Measurements from ENCODE around the gene DNAJB12.
"Not testable (repeated sequence)": the region's sequence is repeated elsewhere in the genome, so short reads cannot be mapped to it uniquely, and the experiment has no call there.

The DNAJB12 gene

DNA sequence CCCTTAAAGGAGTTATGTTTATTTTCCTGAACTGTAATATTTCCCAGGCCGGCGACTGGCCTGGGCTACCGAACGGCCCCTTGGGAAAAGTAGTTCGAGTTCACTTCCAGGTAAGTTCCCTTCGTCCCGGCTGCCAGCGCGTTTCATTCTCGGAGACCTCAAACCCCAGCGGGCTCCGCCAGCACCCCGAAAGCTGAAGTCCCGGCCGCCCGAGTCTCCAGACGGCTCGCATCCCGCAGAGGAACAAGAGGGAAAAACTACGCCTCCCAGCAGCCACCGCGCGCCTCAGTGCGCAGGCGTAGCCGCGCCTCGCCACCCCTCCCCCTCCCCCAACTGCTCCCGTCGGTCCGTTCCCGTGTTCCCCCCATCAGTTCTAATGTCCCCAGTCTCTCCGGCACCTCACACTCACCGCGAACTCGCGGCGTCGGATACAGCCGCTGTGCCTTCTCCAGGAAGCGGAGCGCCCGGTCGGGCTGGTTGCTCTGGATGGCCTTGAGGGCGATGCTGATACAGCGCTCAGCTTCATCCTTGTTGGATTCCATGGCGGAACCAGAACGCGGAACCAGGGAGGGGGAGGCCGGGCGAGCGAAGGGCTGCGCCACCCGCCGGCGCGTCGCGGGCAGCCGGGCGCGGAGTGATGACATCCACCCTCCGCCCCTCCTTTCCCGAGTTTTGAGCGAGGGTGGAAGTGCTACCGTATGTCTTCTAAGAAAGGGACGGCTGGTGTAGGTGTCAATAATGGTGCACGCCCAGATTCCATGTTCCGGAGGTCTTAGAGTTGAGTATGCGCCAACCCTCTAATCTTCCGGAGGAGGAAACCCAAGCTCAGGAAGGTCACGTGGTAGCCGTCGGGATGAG is at the start of gene DNAJB12:
Gene DNAJB12 (minus strand): TSS at position 564 of the 858 bp plus-strand sequence. CDS start 22 bp downstream, at position 542.
- DNase-seq (ENCODE audit: low read depth in 2 of 2): peak; percentile 78 to 83

DNA sequence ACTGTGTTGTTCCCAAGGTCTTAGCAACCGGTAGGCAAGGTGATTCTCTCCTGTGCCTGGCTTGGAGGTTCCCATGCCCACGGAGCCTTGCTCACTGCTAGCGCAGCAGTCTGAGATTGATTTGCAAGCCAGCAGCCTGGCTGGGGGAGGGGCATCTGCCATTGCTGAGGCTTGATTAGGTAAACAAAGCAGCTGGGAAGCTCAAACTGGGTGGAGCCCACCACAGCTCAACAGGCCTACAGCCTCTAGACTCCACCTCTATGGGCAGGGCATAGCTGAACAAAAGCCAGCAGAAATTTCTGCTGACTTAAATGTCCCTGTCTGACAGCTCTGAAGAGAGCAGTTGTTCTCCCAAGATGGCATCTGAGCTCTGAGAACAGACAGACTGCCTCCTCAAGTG is 40.9 kb upstream of the DNAJB12 start:
- DNase-seq (ENCODE audit: low read depth in 2 of 2): not testable (repeated sequence)

DNA sequence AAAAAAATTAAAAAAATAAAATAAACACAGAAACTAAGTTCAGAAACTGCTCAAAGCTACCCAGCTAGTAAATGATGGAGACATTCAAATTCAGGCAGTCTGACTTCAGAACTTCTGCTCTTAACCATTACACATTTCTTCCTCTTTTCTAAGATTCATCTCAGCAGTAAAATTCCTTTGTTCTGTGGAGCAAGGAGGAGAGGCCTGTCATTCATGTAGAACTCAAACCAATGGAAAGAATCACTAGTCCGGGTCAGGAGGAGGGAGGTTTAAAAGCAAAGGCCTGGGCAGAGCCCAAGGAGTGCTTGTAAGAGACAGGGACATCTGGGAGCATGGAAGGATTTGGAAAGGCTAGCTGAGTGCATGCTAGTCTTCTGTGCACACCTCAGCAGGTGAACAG is 37.9 kb upstream of the DNAJB12 start:
- no peak for DNase-seq (ENCODE audit: low read depth in 2 of 2)

DNA sequence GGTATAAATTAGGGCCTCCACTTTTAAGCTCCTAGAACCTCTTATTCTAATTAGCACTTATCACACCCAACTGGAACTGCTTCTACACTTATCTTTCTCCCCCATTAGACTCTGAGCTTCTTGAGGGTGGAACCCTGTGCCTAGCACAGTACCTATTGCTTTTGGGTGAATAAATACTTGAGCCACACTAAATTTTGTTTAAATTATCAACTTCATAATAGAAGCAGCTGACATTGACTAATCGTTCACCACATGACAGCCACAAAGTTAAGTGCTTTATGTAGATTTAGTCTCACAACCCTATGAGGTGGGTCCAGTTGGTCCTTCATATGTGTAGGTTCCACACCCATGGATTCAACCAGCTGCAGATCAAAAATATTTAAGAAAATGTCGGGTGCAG is 36.0 kb upstream of the DNAJB12 start:
- DNase-seq (ENCODE audit: low read depth in 2 of 2): no peak

DNA sequence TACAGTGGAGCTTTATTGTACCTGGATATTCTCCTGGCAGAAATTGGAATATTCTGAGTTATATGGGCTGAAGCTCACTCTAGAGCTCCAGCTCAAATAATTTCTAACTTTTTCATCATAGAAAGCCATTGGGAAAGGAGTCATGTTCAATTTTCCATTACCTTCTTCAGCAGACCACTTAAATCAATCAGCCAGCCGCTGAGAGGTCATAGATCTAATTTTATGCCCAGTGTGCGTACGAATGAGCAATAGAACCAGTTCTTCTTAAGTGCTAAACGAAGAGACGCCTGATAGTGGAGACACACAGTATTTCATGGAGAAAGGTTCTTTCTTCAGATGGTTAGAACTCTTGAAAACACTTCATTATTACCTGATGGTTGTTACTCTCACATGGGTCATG is 35.0 kb upstream of the DNAJB12 start:
- no peak for DNase-seq (ENCODE audit: low read depth in 2 of 2)

DNA sequence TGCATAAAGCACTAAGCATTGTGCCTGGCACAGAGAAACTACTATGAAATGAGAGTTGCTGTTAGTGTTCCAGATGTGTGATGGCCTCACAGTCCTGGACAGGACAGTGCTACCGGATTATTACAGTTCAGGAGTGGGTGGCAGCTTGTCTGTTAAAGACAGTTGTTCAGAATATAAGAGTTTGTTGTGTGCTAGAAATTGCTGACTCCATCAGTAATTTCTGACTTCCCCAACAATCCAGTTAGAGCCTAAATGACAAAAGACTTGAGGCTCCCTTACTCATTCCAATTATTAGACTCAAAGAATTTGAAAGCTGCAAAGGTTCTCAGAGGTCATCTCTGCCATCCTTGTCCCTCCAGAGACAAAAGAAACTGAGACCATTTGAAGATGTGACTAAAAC is 34.3 kb upstream of the DNAJB12 start:
- DNase-seq (ENCODE audit: low read depth in 2 of 2): no peak

DNA sequence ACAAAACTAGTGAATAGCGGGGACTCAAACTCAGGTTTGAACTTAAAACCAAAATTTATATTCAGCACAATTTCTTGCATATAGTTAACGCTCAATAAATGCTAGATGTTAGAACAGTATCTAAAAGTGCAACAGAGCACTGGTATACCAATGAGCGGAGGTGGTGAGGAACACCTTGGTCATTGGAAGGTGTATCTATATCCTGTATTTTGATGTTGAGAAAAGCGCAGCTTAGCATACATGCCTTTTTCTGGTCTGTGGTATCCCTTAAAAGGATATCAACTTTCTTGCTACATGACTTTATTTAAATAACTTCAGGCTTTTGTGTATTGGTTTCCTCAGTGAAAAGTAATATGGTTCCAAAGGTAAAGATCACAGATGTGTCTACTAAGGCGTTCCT is 33.3 kb upstream of the DNAJB12 start:
- DNase-seq (ENCODE audit: low read depth in 2 of 2): no peak

DNA sequence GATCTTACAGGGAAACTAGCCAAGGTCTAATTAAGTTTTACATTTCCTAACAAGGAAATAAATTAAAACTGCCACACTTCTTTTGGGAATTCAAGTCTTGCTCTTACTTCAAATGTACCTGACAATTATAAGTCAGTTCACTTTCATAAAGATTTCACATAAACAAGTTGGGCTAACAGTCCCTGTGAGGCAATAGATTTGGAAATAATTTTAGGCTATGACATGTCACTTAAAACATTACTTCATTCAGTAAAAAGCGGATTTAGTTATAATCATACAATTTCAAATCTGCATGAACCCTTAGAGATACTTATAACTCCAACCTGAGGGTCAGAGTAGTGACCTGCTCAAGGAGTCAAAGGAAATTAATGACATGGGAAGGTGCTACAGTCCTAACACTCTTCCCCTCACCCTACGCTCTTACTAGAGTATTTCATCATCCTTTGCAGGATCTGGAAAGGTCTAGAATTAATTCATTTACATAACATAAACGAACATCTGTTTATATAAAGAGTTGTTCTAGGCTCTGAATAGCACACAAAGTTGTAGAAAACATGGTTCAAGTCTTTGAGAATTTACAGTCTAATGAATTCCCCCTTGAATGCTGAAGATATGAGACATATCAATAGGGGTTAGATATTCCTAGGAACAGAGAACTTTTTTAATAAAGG is 32.3 kb upstream of the DNAJB12 start:
- DNase-seq (ENCODE audit: low read depth in 2 of 2): no peak

DNA sequence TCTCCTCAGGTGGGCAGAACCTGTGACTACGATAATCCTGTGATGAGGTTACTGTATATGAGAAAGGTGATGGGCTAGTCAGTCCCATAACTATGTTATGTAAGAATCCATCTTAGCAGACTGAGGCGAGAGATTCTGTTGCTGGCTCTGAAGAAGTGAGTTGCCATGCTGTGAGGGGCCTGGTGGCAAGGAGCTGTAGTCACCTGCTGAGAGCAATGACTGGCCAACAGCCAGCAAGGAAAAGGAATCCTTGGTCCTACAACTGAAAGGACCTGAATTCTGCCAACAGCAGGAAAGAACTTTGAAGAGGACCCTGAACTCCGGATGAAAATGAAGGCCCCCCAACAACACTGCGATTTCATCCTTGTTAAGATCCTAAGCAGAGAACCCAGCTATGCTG is 31.0 kb upstream of the DNAJB12 start:
- DNase-seq (ENCODE audit: low read depth in 2 of 2): no peak

DNA sequence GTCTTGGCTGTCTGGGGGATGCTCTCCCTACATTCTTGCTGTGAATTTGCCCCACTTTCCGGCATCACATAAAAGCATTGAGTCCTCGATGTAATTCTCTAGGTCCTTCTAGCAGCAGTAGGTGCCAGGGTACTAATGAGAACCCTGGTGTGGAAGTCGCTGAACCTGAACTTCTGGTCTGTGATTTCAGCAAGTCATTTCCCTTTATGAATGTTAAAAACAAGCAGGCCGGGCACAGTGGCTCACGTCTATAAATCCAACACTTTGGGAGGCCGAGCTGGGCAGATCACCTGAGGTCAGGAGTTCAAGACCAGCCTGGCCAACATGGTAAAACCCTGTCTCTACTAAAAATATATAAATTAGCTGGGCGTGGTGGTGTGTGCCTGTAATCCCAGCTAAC is 30.3 kb upstream of the DNAJB12 start:
- DNase-seq (ENCODE audit: low read depth in 2 of 2): not testable (repeated sequence)

DNA sequence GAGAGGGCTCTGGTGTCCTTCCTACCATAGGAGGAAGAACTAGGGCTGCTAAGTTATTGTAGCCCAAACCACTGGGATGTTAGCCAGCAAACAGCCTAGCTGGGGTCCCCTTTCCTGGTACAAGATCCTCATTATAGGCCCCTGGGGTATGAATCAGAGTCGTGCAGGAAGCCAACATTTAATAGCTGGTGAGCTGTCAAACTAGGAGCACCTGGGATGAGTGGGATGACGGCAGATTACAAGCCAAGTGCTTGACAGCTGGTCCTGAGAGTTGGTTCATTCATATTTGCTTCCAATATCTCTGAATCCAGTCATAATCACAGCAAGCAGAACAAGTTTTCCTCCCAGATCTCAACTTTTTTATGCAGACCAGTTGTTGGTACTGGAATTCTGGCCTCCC is 25.1 kb upstream of the DNAJB12 start:
- no peak for DNase-seq (ENCODE audit: low read depth in 2 of 2)

DNA sequence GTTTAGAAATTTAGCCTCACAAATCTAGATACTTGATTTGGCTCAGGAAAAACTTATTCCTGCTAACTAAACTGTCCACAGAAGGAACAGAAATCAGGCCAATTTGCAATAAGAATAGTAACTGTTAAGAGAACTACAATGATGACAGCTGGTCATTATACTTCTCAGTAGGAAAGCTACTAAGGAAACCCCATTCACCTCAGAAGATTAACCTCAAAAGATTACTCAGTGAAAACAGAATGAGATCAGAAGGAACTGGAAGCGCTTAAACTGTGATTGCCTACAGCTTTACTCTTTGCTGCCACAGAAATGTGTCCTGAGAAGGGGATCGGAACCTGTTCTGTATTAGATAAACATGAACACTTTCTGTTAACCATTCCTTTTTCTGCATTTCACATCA is 24.3 kb upstream of the DNAJB12 start:
- DNase-seq (ENCODE audit: low read depth in 2 of 2): no peak

DNA sequence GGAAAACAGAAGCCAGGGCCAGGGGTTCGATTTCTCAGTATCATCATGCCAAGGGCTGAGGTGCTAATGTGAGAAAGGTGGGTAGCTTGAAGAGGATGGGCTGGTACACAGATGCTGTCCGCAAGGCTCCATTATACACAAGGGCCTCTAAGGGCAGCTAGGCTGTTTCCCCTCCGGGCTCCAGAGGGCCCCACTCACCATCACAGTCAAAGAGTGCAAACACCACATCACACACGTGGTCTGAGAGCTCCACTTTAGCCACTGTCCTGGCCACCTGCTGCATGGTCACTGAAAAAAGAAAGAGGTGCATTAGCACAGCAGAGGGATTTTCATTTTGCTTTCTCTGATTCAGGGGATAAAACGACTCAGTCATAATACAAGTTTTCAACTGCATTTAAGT is 20.9 kb upstream of the DNAJB12 start:
- no peak for DNase-seq (ENCODE audit: low read depth in 2 of 2)

DNA sequence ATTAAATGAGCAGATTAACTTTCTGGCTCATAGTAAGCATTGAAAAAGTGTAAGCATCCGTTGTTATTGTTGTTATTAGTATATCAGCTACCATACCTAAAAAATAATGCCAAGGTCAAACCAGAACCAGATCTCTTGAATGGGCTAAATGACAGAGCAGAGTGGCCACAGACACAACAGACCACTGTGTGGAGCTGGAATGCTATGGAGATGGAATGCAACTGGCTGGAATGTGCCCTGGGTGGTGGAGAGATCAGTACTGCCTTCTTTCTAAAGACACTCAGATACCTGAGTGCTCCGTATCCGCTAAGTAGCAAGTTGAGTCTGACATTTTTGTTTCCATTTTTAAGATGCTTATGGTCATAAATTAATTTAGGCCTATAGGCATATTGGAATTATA is 20.5 kb upstream of the DNAJB12 start:
- DNase-seq (ENCODE audit: low read depth in 2 of 2): no peak

DNA sequence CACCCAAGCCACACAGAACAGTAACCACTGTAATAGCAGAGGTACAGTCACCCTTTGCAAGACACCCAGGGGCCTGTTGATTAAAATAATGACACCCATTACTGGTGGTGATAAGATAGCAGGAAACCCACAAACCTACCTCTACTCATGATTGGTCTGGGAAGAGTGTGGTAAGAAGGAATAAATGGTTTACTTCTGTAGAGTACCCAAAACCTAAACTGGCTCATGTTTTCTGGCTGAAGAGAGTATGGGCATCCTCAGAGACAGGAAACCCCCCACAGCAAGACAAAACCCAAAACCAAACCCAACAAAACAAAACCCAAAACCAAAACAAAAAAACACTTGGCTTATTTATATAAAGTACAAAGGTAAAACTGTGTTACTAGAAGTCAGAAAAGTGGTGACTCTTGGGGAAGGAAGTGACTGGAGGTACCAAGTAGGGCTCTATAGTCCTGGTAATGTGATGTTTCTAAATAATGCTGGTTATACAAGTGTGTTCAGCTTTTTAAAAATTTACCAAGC is 15.5 kb upstream of the DNAJB12 start:
- DNase-seq (ENCODE audit: low read depth in 2 of 2): no peak

DNA sequence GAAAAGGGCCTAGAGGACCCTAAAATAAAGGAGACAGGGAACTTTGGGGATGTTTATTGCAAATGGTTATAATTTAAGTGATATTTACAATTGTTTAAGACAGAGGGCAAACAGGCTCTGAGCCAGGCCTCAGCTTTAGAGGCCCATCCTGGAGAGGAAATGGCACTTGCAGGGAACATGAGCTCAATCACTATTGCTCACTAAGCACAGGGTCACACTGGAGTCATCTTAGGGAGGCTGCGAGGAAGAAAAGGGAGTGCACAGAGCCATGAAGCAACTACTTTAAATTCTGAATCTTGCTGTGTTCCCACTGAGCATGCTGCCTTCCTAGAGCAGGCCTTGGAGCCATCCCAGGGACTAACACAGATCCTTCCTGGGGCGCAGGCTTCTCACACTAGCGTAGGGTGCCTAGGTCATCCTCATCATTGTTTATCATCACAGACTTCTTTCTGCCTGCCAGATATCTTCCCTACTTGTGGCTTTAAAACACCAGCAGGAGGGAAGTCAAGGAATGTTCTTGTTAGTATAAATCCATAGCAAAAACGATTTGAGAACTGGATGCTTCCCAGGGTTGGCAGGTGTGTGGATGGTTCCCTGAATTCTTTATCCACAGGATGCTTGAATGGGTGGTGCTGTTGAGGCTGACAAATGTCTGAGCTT is 12.7 kb upstream of the DNAJB12 start:
- DNase-seq (ENCODE audit: low read depth in 2 of 2): no peak

DNA sequence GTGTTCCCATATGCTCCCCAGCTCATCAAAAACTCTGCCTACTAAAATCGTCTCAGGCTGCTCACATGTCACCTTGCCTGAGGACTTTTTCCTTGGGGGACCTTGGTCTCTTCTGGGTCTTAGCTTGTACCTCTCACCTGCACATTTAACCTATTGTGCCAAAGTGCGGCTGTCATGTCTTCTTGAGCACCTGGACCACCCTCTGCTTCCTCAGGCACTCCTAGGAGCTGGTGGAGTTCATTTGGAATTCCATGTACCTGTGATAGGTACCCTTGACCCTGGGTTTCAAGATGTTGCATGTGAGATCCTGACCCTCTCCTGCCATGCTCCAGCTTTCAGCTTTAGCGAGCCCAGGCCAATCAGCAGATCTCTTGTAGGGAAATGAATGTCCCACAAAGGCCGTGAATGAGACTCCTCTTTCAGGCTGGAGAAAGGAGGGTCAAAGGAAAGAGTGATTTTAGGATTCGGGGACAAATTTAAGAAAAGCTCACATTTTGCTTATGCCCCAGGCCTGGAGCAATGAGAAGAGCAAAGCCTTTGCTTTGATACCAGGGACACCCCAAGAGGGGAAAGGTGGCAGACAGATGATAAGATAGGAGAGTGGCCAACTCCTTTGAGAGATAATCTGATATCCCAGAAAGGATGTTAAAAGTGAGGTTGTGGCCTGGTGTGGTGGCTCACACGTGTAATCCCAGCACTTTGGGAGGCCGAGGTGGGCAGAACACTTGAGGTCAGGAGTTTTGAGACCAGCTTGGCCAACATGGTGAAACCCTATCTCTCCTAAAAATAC is 10.6 kb upstream of the DNAJB12 start:
- DNase-seq (ENCODE audit: low read depth in 2 of 2): no peak

DNA sequence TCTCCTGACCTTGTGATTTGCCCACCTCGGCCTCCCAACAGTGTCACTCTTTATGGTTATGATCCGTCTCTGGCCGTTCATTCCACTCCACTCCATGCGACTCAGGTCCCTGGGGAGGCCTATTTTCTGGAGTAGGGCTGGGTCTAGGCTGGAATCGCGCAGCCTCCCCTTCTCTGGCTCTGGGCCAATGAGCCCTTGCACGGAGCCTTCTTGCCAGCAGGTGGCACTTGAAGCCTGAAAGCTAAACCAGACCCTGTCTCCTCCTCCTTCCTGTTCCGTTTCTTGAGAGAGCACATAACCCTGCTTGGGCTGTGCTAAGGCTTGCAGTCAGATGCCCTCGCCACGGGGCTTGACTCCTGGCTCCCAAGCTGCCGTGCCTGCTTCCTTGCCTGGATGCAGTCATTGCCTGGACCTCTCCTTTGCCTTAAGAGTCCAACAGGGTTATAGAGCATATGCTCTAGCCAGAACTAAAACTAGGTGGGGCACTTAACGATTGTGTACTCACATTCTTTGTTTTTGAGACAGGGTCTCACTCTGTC is 9.6 kb upstream of the DNAJB12 start:
- peak; percentile 57 to 66 for DNase-seq (ENCODE audit: low read depth in 2 of 2)

DNA sequence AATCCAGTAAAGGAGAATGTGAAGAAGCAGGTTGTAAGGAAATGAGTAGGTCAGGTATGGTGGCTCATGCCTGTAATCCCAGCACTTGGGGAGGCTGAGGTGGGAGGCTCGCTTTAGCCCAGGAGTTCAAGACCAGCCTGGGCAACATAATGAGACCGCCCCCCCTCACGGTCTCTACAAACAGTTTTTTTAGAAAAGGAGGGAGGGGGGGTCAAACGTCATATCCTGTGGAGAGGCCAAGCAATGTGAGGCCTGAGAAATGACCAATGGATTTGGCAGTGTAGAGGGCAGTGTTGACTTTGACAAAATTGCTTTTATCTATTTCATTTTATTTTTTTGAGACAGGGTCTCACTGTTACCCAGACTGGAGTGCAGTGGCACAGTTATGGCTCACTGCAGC is 2.3 kb upstream of the DNAJB12 start:
- DNase-seq (ENCODE audit: low read depth in 2 of 2): no peak

DNA sequence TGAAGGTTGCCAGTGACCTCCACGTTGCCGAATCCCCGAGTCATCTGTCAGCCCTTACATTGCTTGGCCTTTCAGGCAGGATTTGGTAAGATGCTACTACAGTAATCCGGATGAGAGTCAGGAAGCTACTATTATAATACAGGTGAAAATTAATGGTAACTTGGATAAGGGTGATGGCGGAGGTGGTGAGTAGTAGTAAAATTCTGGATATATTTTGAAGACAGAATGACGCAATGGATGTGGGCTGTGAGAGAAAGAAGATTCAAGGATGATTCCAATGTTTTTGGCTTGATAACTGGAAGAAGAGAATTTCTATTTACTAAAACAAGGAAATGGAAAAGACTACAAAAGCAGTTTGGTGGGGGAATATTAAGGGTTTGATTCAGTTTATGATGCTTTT is 1.4 kb upstream of the DNAJB12 start:
- DNase-seq (ENCODE audit: low read depth in 2 of 2): no peak

DNA sequence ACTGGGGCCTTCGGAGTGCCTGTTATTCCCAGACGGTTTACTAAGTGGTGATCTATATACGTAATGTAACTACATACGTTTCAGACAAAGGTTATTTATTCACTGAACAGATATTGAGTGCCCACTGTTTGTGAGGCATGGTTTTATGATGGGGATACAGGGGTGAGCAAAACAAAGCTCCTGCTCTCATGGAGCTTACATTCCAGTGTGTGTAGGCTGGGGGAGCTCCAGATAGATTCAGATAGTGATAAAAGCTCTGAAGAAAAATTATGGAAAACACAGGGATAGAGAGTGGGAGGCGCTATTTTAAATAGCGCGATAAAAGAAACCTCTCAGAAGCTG is 466 bp upstream of the DNAJB12 start:
- DNase-seq (ENCODE audit: low read depth in 2 of 2): no peak

DNA sequence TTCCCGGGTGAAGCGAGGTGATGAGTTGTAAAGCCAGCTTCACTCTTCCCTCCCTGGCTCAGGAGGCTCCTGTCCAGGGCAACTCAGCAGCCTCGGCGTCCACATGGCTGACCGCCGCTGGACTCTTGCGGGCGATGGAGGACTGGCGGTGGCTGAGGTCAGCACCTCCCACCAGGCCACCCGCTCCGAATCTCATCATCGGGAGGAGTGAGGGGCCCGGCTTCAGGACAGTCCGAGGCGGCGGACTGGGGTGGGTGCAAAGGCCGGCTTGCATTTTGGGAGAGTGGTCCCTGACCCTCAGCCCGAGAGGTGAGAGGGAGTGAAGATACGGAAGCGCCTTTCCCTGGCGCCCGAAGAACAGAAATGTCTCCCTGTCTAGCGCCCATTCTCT is 759 bp downstream of the DNAJB12 start:
- no peak for DNase-seq (ENCODE audit: low read depth in 2 of 2)
